Progenitor cell of endocrine pancreas (in vitro differentiated cells): Measurements from ENCODE around the gene ZDHHC14. TPM values are rescaled to one million over a fixed set of nuclear protein-coding genes. Genes with fewer than 3 reads are reported as not detected.

ENCODE experiments used
- DNase-seq: peaks from one replicate; pipeline ENCODE4 v3.0.0; 2021; ENCODE audit warnings: low spot score; ENCODE audit not compliant: unreplicated experiment
- H3K27ac Mint-ChIP-seq: 2 replicates; pipeline ENCODE4 v1.8.0; 2021; ENCODE audit warnings: mild to moderate bottlenecking, moderate library complexity, mixed read lengths
- H3K27me3 Mint-ChIP-seq: 2 replicates; pipeline ENCODE4 v1.8.0; 2021; ENCODE audit warnings: mixed read lengths
- H3K36me3 Mint-ChIP-seq: 2 replicates; pipeline ENCODE4 v1.8.0; 2022; ENCODE audit warnings: mixed read lengths; ENCODE audit not compliant: insufficient read depth
- H3K4me1 Mint-ChIP-seq: 2 replicates; pipeline ENCODE4 v1.8.0; 2021; ENCODE audit warnings: low read depth, mixed read lengths
- H3K4me3 Mint-ChIP-seq: 2 replicates; pipeline ENCODE4 v1.8.0; 2021; ENCODE audit warnings: low read depth, mild to moderate bottlenecking, moderate library complexity, mixed read lengths
- H3K9me3 Mint-ChIP-seq: 2 replicates; pipeline ENCODE4 v1.8.0; 2021; ENCODE audit warnings: low read depth, mixed read lengths
- total RNA-seq: library from RNA; stranded (reverse); gene quantifications from 2 replicates; pipeline ENCODE4 v1.2.1, GENCODE V29; 2021
- TF ChIP-seq, protein P1 (sequence below): fragments of 200-600 bp; sonication (generic); IDR thresholded peaks from one replicate; pipeline ENCODE4 v1.5.0; 2021; ENCODE audit warnings: antibody characterized with exemption, mild to moderate bottlenecking; ENCODE audit not compliant: unreplicated experiment

The ZDHHC14 gene
- total RNA-seq, 1 donor from 2014 or later = 9.0 TPM

GRCh38 chr6:157424491-157425020, 43.6 kb downstream of the ZDHHC14 start:
- Mint-ChIP-seq H3K4me1 (peaks cover 45% of the 10 kb centered on the region), H3K36me3 (peaks cover 3% of the 10 kb centered on the region), H3K9me3 (peaks cover 3% of the 10 kb centered on the region), H3K4me3 (peak overlapping the region; percentile 51), H3K27me3 (peaks cover 9% of the 10 kb centered on the region), H3K27ac (peak overlapping the region; percentile 51)
- DNase-seq = no peak
- TF ChIP-seq, protein P1, sequence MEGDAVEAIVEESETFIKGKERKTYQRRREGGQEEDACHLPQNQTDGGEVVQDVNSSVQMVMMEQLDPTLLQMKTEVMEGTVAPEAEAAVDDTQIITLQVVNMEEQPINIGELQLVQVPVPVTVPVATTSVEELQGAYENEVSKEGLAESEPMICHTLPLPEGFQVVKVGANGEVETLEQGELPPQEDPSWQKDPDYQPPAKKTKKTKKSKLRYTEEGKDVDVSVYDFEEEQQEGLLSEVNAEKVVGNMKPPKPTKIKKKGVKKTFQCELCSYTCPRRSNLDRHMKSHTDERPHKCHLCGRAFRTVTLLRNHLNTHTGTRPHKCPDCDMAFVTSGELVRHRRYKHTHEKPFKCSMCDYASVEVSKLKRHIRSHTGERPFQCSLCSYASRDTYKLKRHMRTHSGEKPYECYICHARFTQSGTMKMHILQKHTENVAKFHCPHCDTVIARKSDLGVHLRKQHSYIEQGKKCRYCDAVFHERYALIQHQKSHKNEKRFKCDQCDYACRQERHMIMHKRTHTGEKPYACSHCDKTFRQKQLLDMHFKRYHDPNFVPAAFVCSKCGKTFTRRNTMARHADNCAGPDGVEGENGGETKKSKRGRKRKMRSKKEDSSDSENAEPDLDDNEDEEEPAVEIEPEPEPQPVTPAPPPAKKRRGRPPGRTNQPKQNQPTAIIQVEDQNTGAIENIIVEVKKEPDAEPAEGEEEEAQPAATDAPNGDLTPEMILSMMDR = no peak

DNA sequence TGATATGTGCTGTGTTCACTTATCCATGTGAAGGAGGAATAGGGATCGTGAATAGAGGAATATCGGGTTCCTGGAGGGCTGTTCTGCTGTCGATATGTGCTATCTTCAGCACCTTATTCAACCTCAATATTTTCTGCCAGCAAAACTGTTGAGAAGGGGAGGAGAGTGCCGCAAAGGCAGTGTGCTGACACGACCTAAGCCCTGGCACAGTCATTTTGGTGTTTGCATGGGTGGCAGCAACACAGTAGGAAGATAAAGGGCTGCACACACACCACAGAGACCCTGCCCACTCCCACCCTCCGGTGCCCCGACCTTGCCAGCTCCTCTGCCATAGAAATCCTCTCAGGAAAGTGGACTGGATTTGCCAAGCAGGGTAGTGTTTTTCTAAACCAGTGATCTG, 47.0 kb downstream of the ZDHHC14 start:
- H3K4me1 Mint-ChIP-seq = peaks cover 47% of the 10 kb centered on the region

GRCh38 chr6:157428427-157429202, 47.6 kb downstream of the ZDHHC14 start:
- Mint-ChIP-seq H3K36me3 (no peaks in the 10 kb centered on the region), H3K27ac (peak overlapping the region; percentile 73), H3K4me1 (peaks cover 43% of the 10 kb centered on the region), H3K4me3 (no peak overlapping the region), H3K9me3 (no peaks in the 10 kb centered on the region), H3K27me3 (peaks cover 9% of the 10 kb centered on the region)
- TF ChIP-seq, protein P1 = no peak
- no peak for DNase-seq

More for the DNA sequence above, 47.0 kb downstream of the ZDHHC14 start:
- H3K9me3 Mint-ChIP-seq = no peaks in the 10 kb centered on the region
- TF ChIP-seq, protein P1 = no peak
- H3K27ac Mint-ChIP-seq = no peak overlapping the region
- no peaks in the 10 kb centered on the region for H3K36me3 Mint-ChIP-seq
- H3K4me3 Mint-ChIP-seq = no peak overlapping the region
- H3K27me3 Mint-ChIP-seq = peaks cover 9% of the 10 kb centered on the region
- no peak for DNase-seq

DNA sequence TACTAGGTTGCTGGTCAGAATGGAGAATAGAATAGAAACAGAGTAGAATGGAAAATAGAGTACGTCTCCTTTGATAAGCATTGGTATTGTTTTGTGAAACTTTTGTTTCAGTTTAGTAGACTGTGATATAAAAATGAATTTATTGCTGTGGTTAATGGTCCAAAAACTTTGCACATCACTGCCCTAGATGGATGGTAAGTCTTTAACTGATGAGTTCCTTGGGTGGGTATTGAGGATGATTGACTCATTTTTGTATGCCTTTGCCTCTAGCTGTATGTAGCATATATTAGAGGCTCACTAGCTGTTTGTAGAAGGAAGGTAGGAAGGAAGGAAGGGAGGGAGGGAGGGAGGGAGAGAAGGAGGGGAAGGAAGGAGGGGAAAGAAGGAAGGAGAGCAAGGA, 48.3 kb downstream of the ZDHHC14 start:
- TF ChIP-seq, protein P1 = no peak
- H3K36me3 Mint-ChIP-seq = no peaks in the 10 kb centered on the region
- no peak for DNase-seq
- peaks cover 9% of the 10 kb centered on the region for H3K27me3 Mint-ChIP-seq
- H3K27ac Mint-ChIP-seq = no peak overlapping the region
- no peaks in the 10 kb centered on the region for H3K9me3 Mint-ChIP-seq
- H3K4me3 Mint-ChIP-seq = no peak overlapping the region
- H3K4me1 Mint-ChIP-seq = peaks cover 37% of the 10 kb centered on the region

GRCh38 chr6:157430834-157431233, 49.8 kb downstream of the ZDHHC14 start:
- Mint-ChIP-seq H3K4me3 (no peak overlapping the region), H3K9me3 (no peaks in the 10 kb centered on the region), H3K4me1 (peaks cover 22% of the 10 kb centered on the region), H3K27me3 (peaks cover 9% of the 10 kb centered on the region), H3K27ac (no peak overlapping the region), H3K36me3 (no peaks in the 10 kb centered on the region)
- TF ChIP-seq, protein P1 = no peak
- DNase-seq = no peak
